NCI-H460 (cell line): Measurements from ENCODE around the gene SLC16A6. TPM values are rescaled to one million over a fixed set of nuclear protein-coding genes. Genes with fewer than 3 reads are reported as not detected.
A peak's percentile ranks its signal among the peaks of the same experiment; 100 is the strongest.
"Not testable (repeated sequence)": the region's sequence is repeated elsewhere in the genome, so short reads cannot be mapped to it uniquely, and the experiment has no call there.

ENCODE experiments used
- DNase-seq: peaks from one replicate; pipeline ENCODE4 v3.0.0-alpha.2; 2016; ENCODE audit warnings: low read depth; ENCODE audit errors: extremely low read depth
- total RNA-seq: library from RNA; depleted of rRNA; stranded (reverse); fragments of >200 nt; shearing (Covaris generic); gene quantifications from 2 replicates; pipeline ENCODE4 v1.2.3, GENCODE V29; 2014

Gene SLC16A6
- total RNA-seq, 1 experiment from 2014 or later, result 75.7 TPM

- peak; percentile 77 for DNase-seq
These were observed 1.1 kb upstream of the SLC16A6 start for GRCh38 chr17:68291836-68292688.

DNA sequence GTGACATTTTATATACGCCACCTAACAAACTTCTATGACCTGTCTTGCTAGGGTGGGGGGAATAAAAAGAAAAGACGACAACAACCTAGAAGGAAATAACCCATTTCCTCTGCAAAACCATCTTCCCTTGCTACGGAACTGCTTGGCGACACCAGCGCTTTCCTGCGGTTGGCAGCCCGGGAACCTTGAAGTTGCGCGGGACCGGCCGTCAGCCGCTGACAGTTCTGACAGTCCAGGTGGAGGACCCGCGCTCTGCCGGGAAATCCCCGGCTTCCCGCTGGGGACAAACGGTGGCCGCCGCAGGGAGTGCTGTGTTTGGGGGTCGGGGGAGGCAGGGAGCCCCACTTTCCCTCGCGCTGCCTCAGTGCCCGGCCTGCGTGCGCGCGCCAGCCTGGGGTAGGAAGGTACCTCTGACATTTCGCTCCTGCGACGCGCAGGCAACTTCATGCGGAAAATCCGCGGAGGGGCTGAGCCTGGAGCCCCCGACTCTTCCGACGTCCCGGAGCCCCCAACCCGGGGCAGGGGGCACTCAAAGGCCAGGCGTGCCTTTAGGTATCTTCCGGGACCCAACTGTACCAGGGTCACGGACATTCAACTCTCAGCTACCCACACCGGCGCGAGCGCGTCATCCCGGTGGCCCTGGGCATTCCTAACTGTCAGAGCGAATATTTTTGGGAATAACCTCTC is 516 bp downstream of the SLC16A6 start:
- no peak for DNase-seq

GRCh38 chr17:68289936-68290267 is 1.0 kb downstream of the SLC16A6 start:
- no peak for DNase-seq

GRCh38 chr17:68289473-68289872 is 1.5 kb downstream of the SLC16A6 start:
- no peak for DNase-seq

GRCh38 chr17:68288804-68289203 is 2.1 kb downstream of the SLC16A6 start:
- no peak for DNase-seq

GRCh38 chr17:68288375-68288774 is 2.6 kb downstream of the SLC16A6 start:
- no peak for DNase-seq

DNA sequence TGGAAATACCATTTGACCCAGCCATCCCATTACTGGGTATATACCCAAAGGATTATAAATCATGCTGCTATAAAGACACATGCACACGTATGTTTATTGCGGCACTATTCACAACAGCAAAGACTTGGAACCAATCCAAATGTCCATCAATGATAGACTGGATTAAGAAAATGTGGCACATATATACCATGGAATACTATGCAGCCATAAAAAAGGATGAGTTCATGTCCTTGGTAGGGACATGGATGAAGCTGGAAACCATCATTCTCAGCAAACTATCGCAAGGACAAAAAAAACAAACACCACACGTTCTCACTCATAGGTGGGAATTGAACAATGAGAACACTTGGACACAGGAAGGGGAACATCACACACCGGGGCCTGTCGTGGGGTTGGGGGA is 9.0 kb downstream of the SLC16A6 start:
- not testable (repeated sequence) for DNase-seq

DNA sequence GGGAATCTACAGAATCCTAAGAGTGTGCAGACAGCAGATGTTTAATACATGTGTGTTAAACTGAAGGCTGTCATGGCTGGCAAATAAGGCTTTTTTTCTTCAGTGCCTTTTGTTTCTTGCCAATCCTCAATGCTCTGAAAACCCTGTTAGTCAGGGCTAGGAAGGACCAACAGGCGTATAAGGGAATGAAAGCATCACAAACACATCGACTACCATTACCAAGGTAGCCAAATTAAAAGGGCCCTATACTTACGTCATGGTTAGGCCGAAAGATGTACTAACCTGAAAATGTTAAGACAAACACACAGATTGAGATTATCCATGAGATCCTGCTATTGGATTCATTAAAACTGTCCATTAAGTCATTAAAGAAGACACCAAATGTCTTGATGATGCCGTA is 13.1 kb downstream of the SLC16A6 start:
- no peak for DNase-seq

- not testable (repeated sequence) for DNase-seq
These were observed 14.6 kb downstream of the SLC16A6 start for GRCh38 chr17:68276339-68276738.

- DNase-seq, result no peak
These were observed 17.2 kb downstream of the SLC16A6 start for GRCh38 chr17:68273722-68274121.

DNA sequence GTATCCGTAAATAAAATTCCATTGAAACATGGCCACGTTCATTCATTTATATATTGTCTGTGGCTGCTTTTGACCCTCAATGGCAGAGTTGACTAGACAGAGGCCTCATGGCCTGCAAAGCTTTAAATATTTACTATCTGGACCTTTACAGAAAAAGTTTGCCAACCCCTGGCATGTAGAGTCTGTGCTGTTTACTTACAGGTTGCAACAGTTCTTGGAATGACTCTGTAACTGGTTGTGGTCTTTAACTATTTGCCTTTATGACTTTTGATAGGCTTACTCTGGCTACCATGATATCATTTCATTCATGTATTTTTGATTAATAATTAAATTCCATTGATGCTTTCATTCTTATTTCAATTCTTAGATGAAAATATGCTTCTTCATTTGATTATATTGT is 25.1 kb downstream of the SLC16A6 start:
- not testable (repeated sequence) for DNase-seq

DNA sequence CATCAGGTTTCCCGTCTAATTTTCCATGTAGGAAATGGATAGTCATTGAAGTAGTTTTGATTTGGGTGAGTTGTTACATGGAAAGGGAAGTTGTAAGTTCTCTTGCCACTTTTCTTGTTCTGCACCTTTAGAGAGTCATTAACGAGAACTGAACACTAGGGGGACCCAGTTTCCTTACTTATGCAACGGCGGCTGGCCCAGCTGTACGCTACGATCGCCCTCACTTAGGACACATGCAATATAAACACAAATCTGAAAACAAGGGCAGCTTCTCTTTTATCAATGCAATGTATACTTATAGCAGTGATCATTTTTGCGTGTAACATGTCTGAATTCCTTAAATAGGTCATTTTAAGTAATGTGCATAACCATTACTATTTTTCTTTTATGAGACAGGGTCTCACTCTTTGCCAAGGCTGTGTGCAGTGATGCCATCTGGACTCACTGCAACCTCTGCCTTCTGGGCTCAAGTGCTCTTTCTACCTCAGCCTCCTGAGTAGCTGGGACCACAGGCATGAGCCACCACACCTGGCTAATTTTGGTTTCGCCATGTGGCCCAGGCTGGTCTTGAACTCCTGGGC is 27.7 kb downstream of the SLC16A6 start:
- peak; percentile 33 for DNase-seq

GRCh38 chr17:68262467-68262866 is 28.5 kb downstream of the SLC16A6 start:
- DNase-seq, result not testable (repeated sequence)

GRCh38 chr17:68260051-68260762 is 30.7 kb downstream of the SLC16A6 start:
- DNase-seq, result no peak

DNA sequence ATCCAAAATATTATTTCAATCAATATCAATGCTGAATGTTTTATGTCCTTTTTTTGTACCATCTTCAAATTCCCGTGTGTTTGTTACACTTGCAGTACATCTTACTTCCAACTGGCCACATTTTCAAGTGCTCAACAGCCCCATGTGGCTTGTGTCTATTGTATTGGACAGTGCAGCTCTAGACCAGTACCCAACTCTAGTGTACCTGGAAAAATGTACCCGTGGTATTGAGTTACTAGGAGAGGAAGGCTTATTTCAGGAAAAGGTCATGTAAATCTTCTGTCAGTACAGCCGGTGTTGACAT is 31.3 kb downstream of the SLC16A6 start:
- not testable (repeated sequence) for DNase-seq

DNA sequence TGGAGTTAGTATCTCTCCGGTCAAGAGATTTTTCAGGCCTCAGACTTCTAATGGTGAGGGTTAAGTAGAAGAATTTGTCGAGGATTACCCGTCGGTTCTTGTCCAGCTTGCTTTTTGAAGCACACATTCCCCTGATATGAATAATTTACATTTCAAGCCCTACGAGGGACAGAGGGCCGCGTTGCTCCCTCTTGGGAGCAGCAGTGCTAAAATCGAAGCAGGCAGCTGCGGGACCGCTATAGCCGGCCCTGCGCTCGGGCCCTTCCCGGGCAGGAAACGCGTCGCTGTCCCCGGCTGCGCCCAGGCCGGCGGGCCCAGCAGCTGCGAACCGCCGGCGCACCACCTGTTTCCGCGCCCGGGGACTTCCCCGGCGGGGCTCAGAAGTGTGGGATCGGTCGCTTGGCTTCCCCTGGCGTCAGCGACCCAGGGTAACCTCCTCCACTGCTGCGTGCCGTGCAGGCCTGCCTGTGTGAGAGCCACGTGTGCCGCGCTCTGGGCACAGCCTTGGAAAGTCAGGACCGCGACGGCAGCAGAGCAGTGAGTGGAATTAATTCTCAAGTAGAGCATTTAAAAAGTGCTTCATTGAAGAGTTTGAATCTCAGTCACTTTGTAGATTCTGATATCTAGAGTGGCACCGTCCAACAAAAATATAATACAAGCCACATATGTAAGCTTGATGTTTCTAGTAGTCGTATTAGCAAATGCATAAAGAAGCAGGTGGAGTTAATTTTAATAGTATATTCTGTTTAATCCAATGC is 31.9 kb downstream of the SLC16A6 start:
- DNase-seq, result not testable (repeated sequence)

GRCh38 chr17:68257934-68258333 is 33.0 kb downstream of the SLC16A6 start:
- no peak for DNase-seq

- DNase-seq, result not testable (repeated sequence)
These were observed 34.2 kb downstream of the SLC16A6 start for GRCh38 chr17:68256701-68257100.

DNA sequence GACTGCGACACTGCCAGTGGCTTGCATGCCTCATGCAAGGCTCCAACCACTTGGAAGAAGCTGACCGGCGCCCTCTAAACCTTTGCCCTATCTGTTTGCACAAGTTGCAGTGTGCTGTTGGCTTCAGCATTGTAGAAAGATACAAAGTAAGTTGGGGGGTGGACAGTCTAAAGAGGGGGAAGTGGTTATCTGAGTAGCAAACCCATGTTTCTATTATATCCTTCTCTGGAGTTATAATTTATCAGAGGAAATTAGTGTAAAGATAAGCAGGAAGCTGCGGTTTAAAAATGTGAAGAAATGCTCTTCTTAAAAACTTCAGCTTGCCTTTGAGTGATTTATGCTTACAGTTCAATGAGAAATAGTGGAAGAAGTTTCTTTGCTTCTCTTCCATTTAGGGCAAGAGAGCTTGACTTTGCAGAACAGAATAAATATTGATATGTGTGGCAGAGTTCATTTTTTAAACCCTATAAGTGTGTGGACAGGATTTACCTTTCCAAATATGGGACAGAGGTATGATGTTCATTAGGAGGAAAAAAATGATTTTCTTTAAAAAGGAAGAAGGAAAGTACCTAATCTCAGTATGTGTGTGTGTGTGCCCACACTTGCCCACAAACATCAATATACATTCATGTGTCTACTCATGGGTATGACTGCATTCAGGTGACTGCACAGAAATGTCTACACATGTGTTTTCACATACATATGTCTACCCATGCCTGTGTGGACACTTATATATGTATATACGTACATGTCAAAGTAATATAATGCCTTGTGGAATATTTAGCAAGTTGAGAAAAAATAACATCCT is 35.0 kb downstream of the SLC16A6 start:
- no peak for DNase-seq

DNA sequence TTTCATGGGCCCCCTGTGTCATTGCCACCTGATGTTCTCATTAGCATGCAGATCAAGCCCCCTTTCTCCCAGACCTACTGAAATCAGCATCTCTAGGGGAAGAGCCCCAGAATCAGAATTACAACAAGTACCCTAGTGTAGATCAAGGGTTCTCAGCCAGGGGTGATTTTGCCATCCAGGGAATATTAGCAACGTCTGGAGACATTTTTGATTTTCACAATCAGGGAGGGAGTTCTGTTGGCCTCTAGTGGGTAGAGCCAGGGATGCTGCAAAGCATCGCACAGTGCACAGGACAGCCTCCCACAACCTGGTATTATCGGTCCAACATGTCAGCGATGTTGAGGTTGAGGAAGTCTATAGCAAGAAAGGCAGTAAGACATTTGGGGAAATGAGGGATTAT is 35.8 kb downstream of the SLC16A6 start:
- no peak for DNase-seq
